Measurements from ENCODE around the gene RAD51C.
"Not testable (repeated sequence)": the region's sequence is repeated elsewhere in the genome, so short reads cannot be mapped to it uniquely, and the experiment has no call there.

Gene RAD51C

GRCh38 chr17:58749627-58750026 lies 57.2 kb downstream of the RAD51C start:
- DNase-seq, result not testable (repeated sequence)

GRCh38 chr17:58753026-58753425 lies 60.6 kb downstream of the RAD51C start:
- DNase-seq, result no peak

- no peak for DNase-seq
Observed at GRCh38 chr17:58755269-58755576, 62.8 kb downstream of the RAD51C start.

GRCh38 chr17:58755577-58756245 lies 63.3 kb downstream of the RAD51C start, which contains the start of gene PPM1E:
Gene PPM1E, plus strand, starts transcription at chr17:58755854.
- DNase-seq, result peak; percentile 32 to 45

GRCh38 chr17:58756246-58757161 lies 64.1 kb downstream of the RAD51C start:
- DNase-seq, result peak in 1 of 2 experiments; percentile 7

GRCh38 chr17:58757162-58757613 lies 64.8 kb downstream of the RAD51C start:
- DNase-seq, result no peak

- no peak for DNase-seq
Observed at GRCh38 chr17:58758890-58759289, 66.5 kb downstream of the RAD51C start.

GRCh38 chr17:58759522-58759921 lies 67.1 kb downstream of the RAD51C start:
- DNase-seq, result no peak

- DNase-seq, result no peak
Observed at GRCh38 chr17:58760248-58760647, 67.8 kb downstream of the RAD51C start.

- no peak for DNase-seq
Observed at GRCh38 chr17:58763263-58763662, 70.9 kb downstream of the RAD51C start.

GRCh38 chr17:58764373-58764772 lies 72.0 kb downstream of the RAD51C start:
- DNase-seq, result no peak

- not testable (repeated sequence) for DNase-seq
Observed at GRCh38 chr17:58778482-58778881, 86.1 kb downstream of the RAD51C start.

GRCh38 chr17:58779446-58779845 lies 87.0 kb downstream of the RAD51C start:
- no peak for DNase-seq

GRCh38 chr17:58783380-58783779 lies 91.0 kb downstream of the RAD51C start:
- no peak for DNase-seq

- no peak for DNase-seq
Observed at GRCh38 chr17:58785097-58785496, 92.7 kb downstream of the RAD51C start.

Measured in stimulated activated CD4-positive, alpha-beta T cell treated with anti-CD3 and anti-CD28 coated beads, Interleukin-4, amount 100 ng/mL, for 4 hours (primary cell).